Liver (tissue), 9 donors: Measurements from ENCODE around the gene PWP1. TPM values are rescaled to one million over a fixed set of nuclear protein-coding genes. Genes with fewer than 3 reads are reported as not detected.
"Not testable (repeated sequence)": the region's sequence is repeated elsewhere in the genome, so short reads cannot be mapped to it uniquely, and the experiment has no call there.

ENCODE experiments used
- DNase-seq: peaks from one replicate; pipeline ENCODE4 v3.0.0-alpha.2; 2017; ENCODE audit warnings: low spot score
- H3K27ac ChIP-seq, 2 donors: one replicate each; pipeline ENCODE4 v1.7.0; 2013; ENCODE audit warnings: inconsistent platforms in 2 of 2, low read length in 2 of 2, control low read depth in 1 of 2, low read depth in 1 of 2, mild to moderate bottlenecking in 1 of 2
- H3K27me3 ChIP-seq, 4 donors: one replicate each; pipeline versions ENCODE4 v1.6.1 to v1.7.0; 2013; ENCODE audit warnings: low read length in 3 of 4, inconsistent platforms in 1 of 4, mild to moderate bottlenecking in 1 of 4, moderate library complexity in 1 of 4; ENCODE audit not compliant: control insufficient read depth in 4 of 4, insufficient read depth in 4 of 4
- H3K36me3 ChIP-seq, 4 donors: one replicate each; pipeline versions ENCODE4 v1.6.1 to v1.7.0; 2013; ENCODE audit warnings: low read length in 3 of 4, mild to moderate bottlenecking in 3 of 4, low read depth in 1 of 4, moderate library complexity in 1 of 4; ENCODE audit not compliant: control insufficient read depth in 4 of 4, insufficient read depth in 3 of 4
- H3K4me1 ChIP-seq, 4 donors: one replicate each; pipeline versions ENCODE4 v1.6.1 to v1.7.0; 2013; ENCODE audit warnings: low read length in 3 of 4, mild to moderate bottlenecking in 3 of 4, moderate library complexity in 1 of 4; ENCODE audit not compliant: control insufficient read depth in 4 of 4, insufficient read depth in 4 of 4
- H3K4me3 ChIP-seq, 3 donors: one replicate each; pipeline versions ENCODE4 v1.6.1 to v1.7.0; 2013; ENCODE audit warnings: low read length in 3 of 3, control low read depth in 1 of 3, low read depth in 1 of 3, mild to moderate bottlenecking in 1 of 3
- H3K9ac ChIP-seq, 2 donors: one replicate each; pipeline ENCODE4 v1.7.0; 2013; ENCODE audit warnings: low read length in 2 of 2, mild to moderate bottlenecking in 2 of 2, moderate library complexity in 2 of 2, control low read depth in 1 of 2, low read depth in 1 of 2
- H3K9me3 ChIP-seq, 4 donors: one replicate each; pipeline versions ENCODE4 v1.6.1 to v1.7.0; 2013; ENCODE audit warnings: low read length in 3 of 4; ENCODE audit not compliant: control insufficient read depth in 4 of 4
- FOXA2 ChIP-seq: IDR thresholded peaks from 2 replicates; pipeline ENCODE4 v1.6.1; 2016; ENCODE audit warnings: antibody characterized with exemption
- HNF4A ChIP-seq, 2 donors: conservative IDR thresholded peaks; 2 replicates each; pipeline ENCODE4 v1.6.1; 2016; ENCODE audit warnings: antibody characterized with exemption in 2 of 2, mild to moderate bottlenecking in 2 of 2
- HNF4G ChIP-seq: IDR thresholded peaks from 2 replicates; pipeline ENCODE4 v1.6.1; 2016; ENCODE audit warnings: antibody characterized with exemption
- RAD21 ChIP-seq, 2 donors: IDR thresholded peaks; 2 replicates each; pipeline ENCODE4 v1.6.1; 2016; ENCODE audit warnings: antibody characterized with exemption in 2 of 2, mild to moderate bottlenecking in 2 of 2
- WGBS: extraction: QIAGEN DNeasy Blood & Tissue Kit; methylation state at CpG from one replicate; pipeline ENCODE4 v1.1.7; 2013; 5-methylcytosine and 5-hydroxymethylcytosine counted together
- polyA plus RNA-seq, 2 donors: library from polyadenylated mRNA; stranded (reverse) in 1 of 2; unstranded in 1 of 2; fragments of 200-250 nt in 1 of 2; fragments of >200 nt in 1 of 2; fragmentation: Nextera tagmentation in 1 of 2; extraction: Ambion mirVana in 1 of 2; gene quantifications; one replicate each; pipeline versions ENCODE4 v1.2.1 to v1.2.3, GENCODE V29; 2013 to 2015
- total RNA-seq, 2 donors: library from RNA; depleted of rRNA; stranded (reverse); fragments of >200 nt; gene quantifications; one replicate each; pipeline ENCODE4 v1.2.3, GENCODE V29; 2014
- TF ChIP-seq, protein P1 (sequence below): fragments of 150-350 bp; IDR thresholded peaks from 2 replicates; pipeline ENCODE4 v1.5.1; 2017; ENCODE audit warnings: improper control_type of control experiment, low read depth, low read length; ENCODE audit not compliant: missing input control
- TF ChIP-seq, protein P2 (sequence below): IDR thresholded peaks from 2 replicates; pipeline ENCODE4 v1.6.1; 2016; ENCODE audit warnings: antibody characterized with exemption
- TF ChIP-seq, protein P3 (sequence below): IDR thresholded peaks from 2 replicates; pipeline ENCODE4 v1.6.1; 2016; ENCODE audit warnings: antibody characterized with exemption
- TF ChIP-seq, protein P4 (sequence below): IDR thresholded peaks from 2 replicates; pipeline ENCODE4 v1.6.1; 2016; ENCODE audit warnings: antibody characterized with exemption, mild to moderate bottlenecking
- donor health status: healthy.
- donor health status: healthy.
- donor health status: healthy.
- donor health status: healthy.
- donor health status: healthy.

Gene PWP1
- total and polyA plus RNA-seq, 4 donors, result 17.5 to 39.0 (median 26.9) TPM

DNA sequence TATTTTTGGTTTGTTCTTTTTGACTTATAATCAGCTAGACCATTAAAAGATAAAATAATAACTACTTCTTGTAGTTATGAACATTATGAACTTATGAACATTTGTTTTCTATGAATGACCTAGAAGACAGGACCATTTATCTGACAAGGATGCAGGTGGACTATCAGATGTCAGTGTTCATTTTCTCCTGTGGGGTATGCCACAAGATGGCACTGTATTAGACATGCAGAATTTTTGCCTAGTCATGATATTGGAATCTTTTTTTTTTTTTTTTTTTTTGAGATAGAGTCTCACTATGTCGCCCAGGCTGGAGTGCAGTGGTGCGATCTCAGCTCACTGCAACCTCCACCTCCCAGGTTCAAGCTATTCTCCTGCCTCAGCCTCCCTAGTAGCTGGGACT is 10.2 kb downstream of the PWP1 start:
- H3K27me3 ChIP-seq, H3K9ac ChIP-seq, H3K27ac ChIP-seq, DNase-seq, H3K9me3 ChIP-seq, H3K4me3 ChIP-seq, H3K4me1 ChIP-seq: not testable (repeated sequence)
- 90% methylated on average over 2 of the region's 2 CpGs for whole genome bisulfite sequencing
- H3K36me3 ChIP-seq, result peaks cover 10 to 83% (median 68%) of the 10 kb centered on the region in 4 donors
- TF ChIP-seq RAD21 (IDR thresholded peaks at IDR 0.05), result peak; percentile 16 to 24
- TF ChIP-seq, protein P1, sequence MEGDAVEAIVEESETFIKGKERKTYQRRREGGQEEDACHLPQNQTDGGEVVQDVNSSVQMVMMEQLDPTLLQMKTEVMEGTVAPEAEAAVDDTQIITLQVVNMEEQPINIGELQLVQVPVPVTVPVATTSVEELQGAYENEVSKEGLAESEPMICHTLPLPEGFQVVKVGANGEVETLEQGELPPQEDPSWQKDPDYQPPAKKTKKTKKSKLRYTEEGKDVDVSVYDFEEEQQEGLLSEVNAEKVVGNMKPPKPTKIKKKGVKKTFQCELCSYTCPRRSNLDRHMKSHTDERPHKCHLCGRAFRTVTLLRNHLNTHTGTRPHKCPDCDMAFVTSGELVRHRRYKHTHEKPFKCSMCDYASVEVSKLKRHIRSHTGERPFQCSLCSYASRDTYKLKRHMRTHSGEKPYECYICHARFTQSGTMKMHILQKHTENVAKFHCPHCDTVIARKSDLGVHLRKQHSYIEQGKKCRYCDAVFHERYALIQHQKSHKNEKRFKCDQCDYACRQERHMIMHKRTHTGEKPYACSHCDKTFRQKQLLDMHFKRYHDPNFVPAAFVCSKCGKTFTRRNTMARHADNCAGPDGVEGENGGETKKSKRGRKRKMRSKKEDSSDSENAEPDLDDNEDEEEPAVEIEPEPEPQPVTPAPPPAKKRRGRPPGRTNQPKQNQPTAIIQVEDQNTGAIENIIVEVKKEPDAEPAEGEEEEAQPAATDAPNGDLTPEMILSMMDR, result peak; percentile 14

DNA sequence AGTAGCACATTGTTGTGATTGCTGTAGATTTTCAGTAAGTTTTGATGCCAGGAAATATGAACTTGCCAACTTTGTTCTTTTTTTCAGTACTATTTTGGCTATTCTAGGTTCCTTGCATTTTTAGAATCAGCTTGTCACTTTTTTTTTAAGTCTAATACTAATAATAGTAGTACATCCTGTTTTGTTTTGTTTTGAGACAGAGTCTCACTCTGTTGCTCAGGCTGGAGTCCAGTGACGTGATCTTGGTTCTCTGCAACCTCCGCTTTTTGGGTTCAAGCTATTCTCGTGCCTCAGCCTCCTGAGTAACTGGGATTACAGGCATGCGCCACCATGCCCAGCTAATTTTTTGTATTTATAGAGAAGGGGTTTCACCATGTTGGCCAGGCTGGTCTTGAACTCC is 16.5 kb downstream of the PWP1 start:
- no peak for DNase-seq
- no peaks in the 10 kb centered on the region for H3K4me1 ChIP-seq
- no peaks in the 10 kb centered on the region for H3K27me3 ChIP-seq
- no peaks in the 10 kb centered on the region for H3K9me3 ChIP-seq
- H3K36me3 ChIP-seq, result peaks cover 5 to 73% (median 60%) of the 10 kb centered on the region in 4 donors
- H3K27ac ChIP-seq, result no peak overlapping the region
- TF ChIP-seq HNF4G (no peak), HNF4A (conservative IDR thresholded peaks at IDR 0.05) (no peak), FOXA2 (no peak), RAD21 (IDR thresholded peaks at IDR 0.05) (no peak)
- TF ChIP-seq, protein P2, sequence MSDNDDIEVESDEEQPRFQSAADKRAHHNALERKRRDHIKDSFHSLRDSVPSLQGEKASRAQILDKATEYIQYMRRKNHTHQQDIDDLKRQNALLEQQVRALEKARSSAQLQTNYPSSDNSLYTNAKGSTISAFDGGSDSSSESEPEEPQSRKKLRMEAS, result no peak
- TF ChIP-seq, protein P3, sequence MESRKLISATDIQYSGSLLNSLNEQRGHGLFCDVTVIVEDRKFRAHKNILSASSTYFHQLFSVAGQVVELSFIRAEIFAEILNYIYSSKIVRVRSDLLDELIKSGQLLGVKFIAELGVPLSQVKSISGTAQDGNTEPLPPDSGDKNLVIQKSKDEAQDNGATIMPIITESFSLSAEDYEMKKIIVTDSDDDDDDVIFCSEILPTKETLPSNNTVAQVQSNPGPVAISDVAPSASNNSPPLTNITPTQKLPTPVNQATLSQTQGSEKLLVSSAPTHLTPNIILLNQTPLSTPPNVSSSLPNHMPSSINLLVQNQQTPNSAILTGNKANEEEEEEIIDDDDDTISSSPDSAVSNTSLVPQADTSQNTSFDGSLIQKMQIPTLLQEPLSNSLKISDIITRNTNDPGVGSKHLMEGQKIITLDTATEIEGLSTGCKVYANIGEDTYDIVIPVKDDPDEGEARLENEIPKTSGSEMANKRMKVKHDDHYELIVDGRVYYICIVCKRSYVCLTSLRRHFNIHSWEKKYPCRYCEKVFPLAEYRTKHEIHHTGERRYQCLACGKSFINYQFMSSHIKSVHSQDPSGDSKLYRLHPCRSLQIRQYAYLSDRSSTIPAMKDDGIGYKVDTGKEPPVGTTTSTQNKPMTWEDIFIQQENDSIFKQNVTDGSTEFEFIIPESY, result no peak
- TF ChIP-seq, protein P1, result no peak
- TF ChIP-seq, protein P4, sequence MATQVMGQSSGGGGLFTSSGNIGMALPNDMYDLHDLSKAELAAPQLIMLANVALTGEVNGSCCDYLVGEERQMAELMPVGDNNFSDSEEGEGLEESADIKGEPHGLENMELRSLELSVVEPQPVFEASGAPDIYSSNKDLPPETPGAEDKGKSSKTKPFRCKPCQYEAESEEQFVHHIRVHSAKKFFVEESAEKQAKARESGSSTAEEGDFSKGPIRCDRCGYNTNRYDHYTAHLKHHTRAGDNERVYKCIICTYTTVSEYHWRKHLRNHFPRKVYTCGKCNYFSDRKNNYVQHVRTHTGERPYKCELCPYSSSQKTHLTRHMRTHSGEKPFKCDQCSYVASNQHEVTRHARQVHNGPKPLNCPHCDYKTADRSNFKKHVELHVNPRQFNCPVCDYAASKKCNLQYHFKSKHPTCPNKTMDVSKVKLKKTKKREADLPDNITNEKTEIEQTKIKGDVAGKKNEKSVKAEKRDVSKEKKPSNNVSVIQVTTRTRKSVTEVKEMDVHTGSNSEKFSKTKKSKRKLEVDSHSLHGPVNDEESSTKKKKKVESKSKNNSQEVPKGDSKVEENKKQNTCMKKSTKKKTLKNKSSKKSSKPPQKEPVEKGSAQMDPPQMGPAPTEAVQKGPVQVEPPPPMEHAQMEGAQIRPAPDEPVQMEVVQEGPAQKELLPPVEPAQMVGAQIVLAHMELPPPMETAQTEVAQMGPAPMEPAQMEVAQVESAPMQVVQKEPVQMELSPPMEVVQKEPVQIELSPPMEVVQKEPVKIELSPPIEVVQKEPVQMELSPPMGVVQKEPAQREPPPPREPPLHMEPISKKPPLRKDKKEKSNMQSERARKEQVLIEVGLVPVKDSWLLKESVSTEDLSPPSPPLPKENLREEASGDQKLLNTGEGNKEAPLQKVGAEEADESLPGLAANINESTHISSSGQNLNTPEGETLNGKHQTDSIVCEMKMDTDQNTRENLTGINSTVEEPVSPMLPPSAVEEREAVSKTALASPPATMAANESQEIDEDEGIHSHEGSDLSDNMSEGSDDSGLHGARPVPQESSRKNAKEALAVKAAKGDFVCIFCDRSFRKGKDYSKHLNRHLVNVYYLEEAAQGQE, result no peak
- no peak overlapping the region for H3K9ac ChIP-seq
- WGBS, result 92% methylated on average over 4 of the region's 4 CpGs
- no peak overlapping the region for H3K4me3 ChIP-seq
